ENCODE measurements around the gene CRIP1. TPM values are rescaled to one million over a fixed set of nuclear protein-coding genes. Genes with fewer than 3 reads are reported as not detected.
A peak's percentile ranks its signal among the peaks of the same experiment; 100 is the strongest.

The CRIP1 gene
- total RNA-seq, 1 experiment from 2014 or later = 0.39 TPM

GRCh38 chr14:105536691-105537579, 50.2 kb downstream of the CRIP1 start:
- Histone ChIP-seq H3K4me1 (replicated peaks) (no peaks in the 10 kb centered on the region), H3K27me3 (replicated peaks) (peaks cover 3% of the 10 kb centered on the region; the same call in 1 of the 2 replicates), H3K36me3 (no peaks in the 10 kb centered on the region), H3K9me3 (replicated peaks) (no peaks in the 10 kb centered on the region), H3K27ac (no peak overlapping the region), H3K4me3 (no peak overlapping the region)
- DNase-seq (ENCODE audit: low read depth in 1 of 2, low spot score in 2 of 2) = no peak

- no peaks in the 10 kb centered on the region for H3K4me1 ChIP-seq (replicated peaks)
- peak in 1 of 2 experiments; percentile 26 for DNase-seq (ENCODE audit: low read depth in 1 of 2, low spot score in 2 of 2)
Observed at GRCh38 chr14:105537580-105538474, 51.1 kb downstream of the CRIP1 start.

More at GRCh38 chr14:105537580-105538474, 51.1 kb downstream of the CRIP1 start:
- H3K27ac ChIP-seq = no peak overlapping the region
- H3K4me3 ChIP-seq = no peak overlapping the region
- no peaks in the 10 kb centered on the region for H3K9me3 ChIP-seq (replicated peaks)
- H3K27me3 ChIP-seq (replicated peaks) = peaks cover 3% of the 10 kb centered on the region; the same call in 1 of the 2 replicates
- H3K36me3 ChIP-seq = no peaks in the 10 kb centered on the region

Other genes with a start within 250 kb of the CRIP1 start
- gene BTBD6, start 238.4 kb upstream of the CRIP1 start, total RNA-seq (2014; rRNA removed; shearing (Covaris generic)) = 80.3 and 80.5 TPM in 2 replicates
- gene BRF1, start 185.9 kb upstream of the CRIP1 start, total RNA-seq (2014; rRNA removed; shearing (Covaris generic)) = 29.9 and 35.8 TPM in 2 replicates
- gene PACS2, start 172.1 kb upstream of the CRIP1 start, total RNA-seq (2014; rRNA removed; shearing (Covaris generic)) = 17.1 and 27.3 TPM in 2 replicates
- 0.11 TPM in 1 of 2 replicates, not detected in the other for gene TEX22, start 88.3 kb upstream of the CRIP1 start, total RNA-seq (2014; rRNA removed; shearing (Covaris generic))
- gene MTA1, start 67.1 kb upstream of the CRIP1 start, total RNA-seq (2014; rRNA removed; shearing (Covaris generic)) = 29.0 and 52.4 TPM in 2 replicates
- 1.1 and 3.8 TPM in 2 replicates for gene CRIP2, start 12.1 kb upstream of the CRIP1 start, total RNA-seq (2014; rRNA removed; shearing (Covaris generic))
- 22.1 and 38.8 TPM in 2 replicates for gene TEDC1, start 4.4 kb downstream of the CRIP1 start, total RNA-seq (2014; rRNA removed; shearing (Covaris generic))
- 1.2 and 2.9 TPM in 2 replicates for gene TMEM121, start 39.7 kb downstream of the CRIP1 start, total RNA-seq (2014; rRNA removed; shearing (Covaris generic))